Activated naive CD4-positive, alpha-beta T cell (primary cell): ENCODE measurements around the gene SCRN2.

Source experiments
- DNase-seq, 4 experiments: peaks; one replicate each; lab custom pipeline; 2025; lab: John Stamatoyannopoulos, UW

Gene SCRN2

DNA sequence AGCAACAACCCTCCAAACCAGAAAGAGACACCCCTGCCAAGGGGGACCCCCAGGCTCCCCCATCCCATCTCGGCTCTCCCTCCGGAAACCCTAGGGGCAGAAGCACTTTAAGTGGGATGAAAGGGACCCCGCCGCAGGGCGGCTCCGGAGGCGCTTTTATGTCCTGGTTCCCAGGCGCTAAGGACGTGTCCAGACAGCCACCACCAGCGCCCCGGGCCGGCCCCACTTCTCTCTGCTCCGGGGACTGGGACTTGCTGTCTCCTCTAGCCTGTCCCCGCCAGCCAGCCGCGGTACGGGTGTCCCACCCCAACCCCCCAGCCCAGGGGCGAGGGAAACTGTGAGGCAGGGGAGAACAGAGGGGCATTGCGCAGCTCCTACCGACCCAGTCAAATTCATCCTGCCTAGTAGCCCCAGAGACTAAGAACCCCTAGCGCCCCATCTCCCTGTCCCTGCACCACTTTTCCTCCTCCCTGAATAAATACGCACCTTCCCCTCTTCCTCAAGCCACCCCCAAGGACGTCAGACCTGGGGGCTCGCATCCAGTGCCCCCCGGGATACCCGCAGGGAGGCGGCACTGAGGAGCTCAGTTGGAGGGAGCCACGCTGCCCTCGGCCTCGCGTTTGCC lies 5.8 kb upstream of the SCRN2 start:
- no peak for DNase-seq

- DNase-seq = no peak
Observed at GRCh38 chr17:47845716-47846075, 4.6 kb upstream of the SCRN2 start.

DNA sequence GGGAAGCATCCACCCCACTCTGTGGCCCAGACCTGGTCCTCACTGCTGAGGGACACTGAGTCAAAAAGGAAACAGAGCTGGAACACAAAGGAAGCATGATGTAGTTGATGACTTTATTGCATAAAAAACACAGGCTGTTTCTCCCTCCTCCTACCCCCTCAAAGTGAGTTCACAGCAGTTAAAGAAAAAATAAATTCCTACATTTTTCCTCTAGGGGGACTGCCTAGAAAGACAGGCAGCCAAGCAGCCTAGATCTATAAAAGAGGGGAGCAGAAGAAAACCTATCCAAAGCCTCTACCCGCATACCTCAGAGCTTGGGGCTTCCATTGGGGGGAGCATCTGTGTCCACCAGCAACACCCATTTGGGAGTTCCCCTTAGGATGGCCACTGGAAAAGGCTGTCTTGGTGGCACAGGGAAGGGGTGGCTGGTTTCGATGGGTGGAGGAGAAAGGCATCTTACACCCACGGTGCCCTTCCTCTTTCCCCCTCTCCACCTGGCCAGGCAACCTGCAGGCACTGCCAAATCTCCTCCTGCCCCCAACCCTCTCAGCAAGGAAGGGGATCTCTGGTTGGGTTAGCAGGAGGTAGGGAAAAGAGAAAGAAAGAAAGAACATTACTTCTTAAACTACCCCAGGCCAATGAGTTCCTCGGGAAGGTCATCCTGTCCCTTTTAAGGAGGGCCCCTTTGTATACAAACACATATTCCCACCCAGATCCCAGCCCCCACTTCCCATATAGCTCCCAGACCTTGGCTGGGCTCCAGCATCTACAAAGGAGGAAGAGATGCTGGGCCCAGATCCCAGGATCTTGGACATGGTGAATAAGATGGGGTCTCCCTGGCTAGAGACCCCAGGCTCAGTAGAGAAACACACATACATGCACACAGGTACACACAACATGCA lies 4.0 kb upstream of the SCRN2 start:
- DNase-seq = no peak

- no peak for DNase-seq
Observed at GRCh38 chr17:47844227-47844626, 3.2 kb upstream of the SCRN2 start.

- no peak for DNase-seq
Observed at GRCh38 chr17:47843391-47843730, 2.3 kb upstream of the SCRN2 start.

DNA sequence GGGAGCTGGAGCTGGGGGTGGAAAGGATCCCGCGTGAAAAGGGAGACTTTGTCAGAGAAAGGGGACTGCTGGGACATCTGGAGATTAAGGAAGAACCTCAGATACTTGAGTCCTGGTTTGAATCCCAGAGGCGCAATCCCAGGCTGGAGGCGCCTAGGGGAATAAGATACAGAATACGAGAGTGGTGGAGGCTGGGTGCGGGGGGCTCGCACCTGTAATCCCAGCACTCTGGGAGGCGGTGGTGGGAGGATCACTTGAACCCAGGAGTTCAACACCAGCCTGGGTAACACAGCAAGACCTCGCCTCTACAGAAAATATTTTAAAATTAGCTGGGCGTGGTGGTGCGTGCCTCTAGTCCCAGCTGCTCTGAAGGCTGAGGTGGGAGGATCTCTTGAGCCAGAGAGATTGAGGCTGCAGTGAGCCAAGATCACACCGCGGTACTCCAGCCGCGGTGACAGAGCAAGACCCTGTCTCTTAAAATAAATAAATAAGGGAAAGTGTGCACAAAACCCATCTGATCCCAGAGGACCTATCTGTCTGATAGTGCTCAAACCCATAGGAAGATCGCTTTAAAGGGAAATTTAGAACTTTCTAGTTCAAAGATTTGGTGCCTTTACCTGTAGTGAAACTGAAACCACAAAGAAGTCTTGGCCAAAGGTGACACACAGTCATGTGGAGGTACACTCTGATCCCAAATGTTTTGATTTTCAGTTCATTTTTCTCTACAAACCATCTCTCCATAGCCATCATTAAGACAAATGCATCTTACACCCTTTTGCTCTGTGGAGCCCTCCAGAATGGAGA lies 617 bp upstream of the SCRN2 start:
- no peak for DNase-seq

DNA sequence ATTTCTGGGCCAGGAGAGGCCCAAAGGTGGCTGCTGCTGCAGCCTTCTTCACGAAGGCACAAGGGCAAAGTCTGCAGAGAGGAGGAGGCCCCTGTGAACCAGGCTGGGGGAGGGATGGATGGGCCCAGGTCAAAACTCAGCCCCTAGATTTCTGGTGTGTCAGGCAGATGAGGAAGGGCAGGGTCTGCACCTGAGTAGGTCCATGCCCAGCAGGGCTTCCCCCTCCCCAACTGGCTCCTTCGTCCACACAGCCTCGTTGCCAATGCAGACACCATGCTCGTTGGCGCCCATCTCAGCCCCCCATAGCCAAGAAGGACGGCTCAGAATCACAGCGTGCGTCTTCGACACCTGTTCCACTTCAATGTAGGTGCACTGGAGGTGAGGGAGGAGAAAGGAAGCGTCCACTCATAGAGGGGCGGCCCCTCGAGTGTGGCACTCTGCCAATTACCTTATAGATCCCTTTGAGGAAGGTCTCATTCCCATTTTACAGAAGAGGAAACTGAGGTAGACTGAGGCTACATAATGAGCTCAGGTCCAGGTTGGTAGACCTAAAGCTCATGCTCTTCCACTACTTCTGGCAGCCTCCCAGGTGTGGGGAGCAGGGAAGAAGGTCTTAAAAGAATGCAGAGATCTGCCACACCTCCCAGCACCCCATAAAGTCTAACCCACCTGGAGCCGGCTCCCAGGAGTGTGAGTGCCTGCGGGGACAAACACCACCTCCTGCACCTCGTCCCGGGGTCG lies 902 bp downstream of the SCRN2 start:
- DNase-seq = no peak

DNA sequence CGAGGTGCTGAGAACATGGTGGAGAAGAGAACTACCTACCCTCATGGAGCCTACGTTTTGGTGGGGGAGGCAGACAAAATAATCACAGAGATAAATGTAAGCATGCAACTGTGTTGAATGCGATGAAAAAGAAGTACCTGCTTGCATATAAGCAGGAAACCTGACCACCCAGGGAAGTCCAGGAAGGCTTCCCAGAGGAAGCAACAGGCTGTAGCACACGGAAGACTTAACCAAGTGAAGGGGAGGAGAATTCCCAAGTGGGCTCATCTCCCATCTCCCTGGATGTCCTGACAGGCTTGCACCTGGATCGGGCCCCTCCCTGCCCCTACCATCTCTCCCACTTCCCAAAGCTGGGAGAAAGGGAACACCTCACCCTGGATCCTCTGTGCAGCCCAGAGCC lies 2.0 kb downstream of the SCRN2 start:
- no peak for DNase-seq

GRCh38 chr17:47838636-47839035 lies 2.4 kb downstream of the SCRN2 start:
- no peak for DNase-seq

- DNase-seq = no peak
Observed at GRCh38 chr17:47837401-47838039, 3.6 kb downstream of the SCRN2 start.

- DNase-seq = no peak
Observed at GRCh38 chr17:47836601-47837000, 4.5 kb downstream of the SCRN2 start.

DNA sequence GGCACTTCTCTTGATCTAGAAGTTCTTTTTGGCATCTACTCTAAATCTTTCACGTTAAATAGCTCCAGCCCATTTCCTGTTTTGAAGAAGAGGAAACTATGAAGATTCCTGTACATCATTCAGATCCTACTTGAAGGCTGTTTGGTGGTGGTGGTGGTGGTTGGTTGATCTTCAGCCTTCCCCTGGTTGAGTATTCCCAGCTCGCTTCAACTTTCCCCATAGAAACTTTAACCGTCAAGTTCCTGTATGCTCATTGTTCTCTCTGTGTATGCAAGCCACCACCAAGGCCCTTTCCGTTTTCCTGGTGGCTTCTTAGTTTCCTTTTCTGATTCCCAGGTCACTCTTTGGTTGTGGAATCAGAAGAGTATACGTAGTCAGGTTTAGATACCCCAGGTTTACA lies 6.3 kb downstream of the SCRN2 start:
- no peak for DNase-seq

DNA sequence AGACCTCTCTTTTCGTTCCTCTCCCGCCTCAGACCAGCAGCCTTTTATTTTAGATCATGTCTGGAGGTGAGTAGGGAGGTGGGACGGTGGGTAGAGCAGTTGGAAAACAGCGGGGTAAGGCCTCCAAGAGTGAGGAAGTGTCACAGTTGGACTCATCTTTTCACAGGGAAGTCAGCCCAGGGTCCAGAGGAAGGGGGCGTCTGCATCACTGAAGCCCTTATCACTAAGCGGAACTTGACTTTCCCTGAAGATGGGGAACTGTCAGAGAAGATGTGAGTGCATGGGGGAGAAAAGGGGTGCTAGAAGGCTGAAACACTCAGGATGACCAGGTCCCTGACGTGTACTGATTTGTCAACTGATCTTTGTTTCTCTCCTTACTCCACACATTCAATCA lies 9.1 kb downstream of the SCRN2 start:
- no peak for DNase-seq

GRCh38 chr17:47831003-47831933 lies 9.8 kb downstream of the SCRN2 start, which contains the start of the genes LRRC46 and MRPL10:
TSS of gene LRRC46 (plus strand) at chr17:47831670. CDS start at chr17:47831990, 320 bp downstream.
TSS of gene MRPL10 (minus strand) at chr17:47831541. CDS start at chr17:47831511, 30 bp downstream.
- DNase-seq = peak; percentile 77 to 85 (median 82)

DNA sequence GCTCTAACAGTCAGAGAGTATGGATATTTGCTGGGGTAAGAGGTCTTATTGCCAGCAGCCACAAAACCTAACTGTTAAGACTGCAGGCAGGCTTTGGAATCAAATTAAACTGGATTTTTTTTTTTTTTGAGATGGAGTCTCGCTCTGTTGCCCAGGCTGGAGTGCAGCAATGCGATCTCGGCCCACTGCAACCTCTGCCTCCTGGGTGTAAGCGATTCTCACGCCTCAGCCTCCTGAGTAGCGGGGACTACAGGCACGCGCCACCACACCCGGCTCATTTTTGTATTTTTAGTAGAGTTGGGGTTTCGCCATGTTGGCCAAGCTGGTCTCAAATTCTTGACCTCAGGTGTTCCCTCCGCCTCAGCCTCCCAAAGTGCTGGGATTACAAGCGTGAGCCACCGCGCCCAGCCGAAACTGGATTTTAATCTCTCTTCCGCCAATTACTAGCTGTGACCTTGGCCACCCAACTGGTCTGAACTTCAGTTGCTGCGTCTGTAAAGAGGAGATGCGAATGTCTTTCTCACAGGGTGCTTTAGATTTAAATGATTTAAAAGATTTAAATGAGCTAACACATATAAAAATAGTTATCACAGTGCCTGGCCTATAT lies 10.6 kb downstream of the SCRN2 start:
- no peak for DNase-seq

DNA sequence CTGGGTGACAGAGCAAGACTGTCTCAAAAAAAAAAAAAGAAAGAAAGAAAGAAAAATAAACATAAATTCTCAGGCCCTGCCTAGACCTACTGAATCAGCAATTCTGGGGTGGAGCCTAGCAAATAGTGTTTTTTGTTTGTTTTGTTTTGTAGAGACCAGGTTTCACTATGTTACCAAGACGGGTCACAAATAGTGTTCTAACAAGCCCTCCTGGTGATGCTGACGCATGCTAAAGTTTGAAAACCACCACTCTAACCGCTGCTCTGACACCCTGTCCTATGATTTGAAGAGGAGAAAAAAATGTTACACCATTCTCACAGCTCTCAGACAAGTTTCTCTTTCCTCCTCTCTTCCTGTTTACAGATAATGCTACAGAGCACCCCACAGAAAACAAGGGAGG lies 11.2 kb downstream of the SCRN2 start:
- DNase-seq = no peak

DNA sequence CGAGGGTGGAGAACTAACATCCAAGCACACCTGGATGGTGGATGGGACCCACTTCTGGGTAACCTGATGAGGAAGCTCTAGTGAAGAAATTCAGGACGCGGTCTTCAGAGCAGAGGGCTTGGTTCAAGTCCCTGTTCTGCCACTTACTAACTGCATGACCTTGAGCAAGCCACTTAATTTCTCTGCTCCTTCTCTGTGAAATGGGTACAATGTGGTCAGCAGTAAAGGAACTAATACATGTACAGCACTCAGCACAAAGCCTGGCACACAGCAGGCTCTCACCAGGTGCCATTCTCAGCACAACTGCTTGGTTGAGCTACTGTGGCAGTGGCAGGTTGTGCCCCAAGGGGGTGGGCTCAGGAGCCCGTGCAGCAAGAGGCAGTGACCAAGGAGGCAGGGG lies 17.6 kb downstream of the SCRN2 start:
- no peak for DNase-seq

GRCh38 chr17:47822785-47823184 lies 18.3 kb downstream of the SCRN2 start:
- no peak for DNase-seq

DNA sequence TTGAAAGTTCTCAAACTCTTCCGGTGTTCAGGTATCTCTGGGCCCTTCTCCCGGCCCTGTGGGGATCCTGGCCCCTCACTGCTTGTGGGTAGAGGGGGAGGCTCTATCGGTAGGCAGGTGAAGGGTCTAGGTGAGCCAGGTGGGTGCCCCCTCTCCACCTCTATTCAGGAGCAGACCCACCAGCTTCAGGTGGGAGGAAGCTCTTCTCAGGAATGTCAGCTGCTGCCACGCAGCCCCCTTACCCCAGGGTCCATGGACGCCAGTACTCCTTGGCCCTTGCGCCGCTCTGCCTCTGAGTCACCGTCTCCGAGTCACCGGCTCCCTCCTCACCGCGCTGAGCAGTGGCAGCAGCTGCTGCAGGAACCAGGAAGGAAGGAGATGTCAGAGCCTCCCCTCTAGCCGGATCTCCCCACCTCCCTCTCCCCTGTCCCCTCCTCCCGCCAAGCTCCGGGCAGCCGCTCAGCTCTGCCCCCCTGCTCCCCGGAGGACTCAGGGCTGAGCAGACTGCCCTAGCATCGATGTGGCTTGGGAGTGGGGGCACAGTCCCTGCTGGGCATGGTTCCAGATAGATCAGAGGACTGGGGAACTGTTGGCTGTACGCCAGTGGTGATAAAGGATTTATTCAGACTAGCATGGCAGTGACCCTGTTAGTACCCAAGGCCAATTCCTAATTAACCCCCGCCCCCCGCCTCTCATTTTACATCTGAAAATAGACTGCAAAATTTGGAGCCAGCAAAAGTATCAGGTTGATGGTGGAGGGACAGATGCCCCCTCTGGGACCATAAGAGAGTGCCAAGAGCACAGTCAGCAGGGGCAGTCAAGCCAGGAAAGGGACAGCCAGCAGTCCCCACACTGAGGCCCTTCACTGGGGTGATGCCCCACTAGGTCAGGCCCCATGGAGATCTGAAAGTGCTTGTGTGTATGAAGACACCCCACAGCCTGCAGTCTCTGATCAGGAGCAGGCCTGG lies 19.4 kb downstream of the SCRN2 start, which contains the start of gene OSBPL7:
Gene OSBPL7, minus strand, starts transcription at position 371 of the 968 bp plus-strand sequence. CDS start 1,516 bp downstream, outside the sequence.
- peak in 3 of 4 experiments; percentile 19 to 66 (median 56) for DNase-seq
